Spinal cord (tissue), 4 donors: Measurements from ENCODE around the gene SUPT20HL1. TPM values are rescaled to one million over a fixed set of nuclear protein-coding genes. Genes with fewer than 3 reads are reported as not detected.

Source experiments
- polyA plus RNA-seq, 2 donors: library from polyadenylated mRNA; unstranded; fragments of 120-200 nt; gene quantifications; one replicate each; pipeline ENCODE4 v1.2.1, GENCODE V29; 2013; ENCODE audit not compliant: insufficient read length in 2 of 2
- total RNA-seq, 2 donors: library from RNA; depleted of rRNA in 1 of 2; stranded (reverse); fragments of 120-200 nt in 1 of 2; fragments of >200 nt in 1 of 2; gene quantifications; one replicate each; pipeline versions ENCODE4 v1.2.3 to v1.2.4, GENCODE V29; 2013 to 2014

SUPT20HL1 gene
- total and polyA plus RNA-seq, 4 donors = 0.09 to 0.27 TPM; not detected in 2

Other genes with a start within 250 kb of the SUPT20HL1 start
- gene ZFX, start 210.9 kb upstream of the SUPT20HL1 start, total RNA-seq = 10 to 100 TPM; 61.9 to 72.6 TPM
- 10 to 100 TPM; 15.1 to 18.0 TPM for gene ZFX, start 210.9 kb upstream of the SUPT20HL1 start, polyA plus RNA-seq
- under 1 TPM in 1 of 2 donors, not detected in 1; 0.06 TPM for gene SUPT20HL2, start 46.6 kb upstream of the SUPT20HL1 start, total RNA-seq
- gene SUPT20HL2, start 46.6 kb upstream of the SUPT20HL1 start, polyA plus RNA-seq = under 1 TPM in 1 of 2 donors, not detected in 1; 0.13 TPM
- gene PDK3, start 104.6 kb downstream of the SUPT20HL1 start, total RNA-seq = 10 to 100 TPM; 12.8 to 27.5 TPM
- 1 to 10 TPM; 3.2 to 3.7 TPM for gene PDK3, start 104.6 kb downstream of the SUPT20HL1 start, polyA plus RNA-seq